ENCODE measurements around the gene ABCD4. TPM values are rescaled to one million over a fixed set of nuclear protein-coding genes. Genes with fewer than 3 reads are reported as not detected.
A peak's percentile ranks its signal among the peaks of the same experiment; 100 is the strongest.
"Not testable (repeated sequence)": the region's sequence is repeated elsewhere in the genome, so short reads cannot be mapped to it uniquely, and the experiment has no call there.

ABCD4 gene
- total RNA-seq, 1 donor from 2014 or later: 61.1 TPM

DNA sequence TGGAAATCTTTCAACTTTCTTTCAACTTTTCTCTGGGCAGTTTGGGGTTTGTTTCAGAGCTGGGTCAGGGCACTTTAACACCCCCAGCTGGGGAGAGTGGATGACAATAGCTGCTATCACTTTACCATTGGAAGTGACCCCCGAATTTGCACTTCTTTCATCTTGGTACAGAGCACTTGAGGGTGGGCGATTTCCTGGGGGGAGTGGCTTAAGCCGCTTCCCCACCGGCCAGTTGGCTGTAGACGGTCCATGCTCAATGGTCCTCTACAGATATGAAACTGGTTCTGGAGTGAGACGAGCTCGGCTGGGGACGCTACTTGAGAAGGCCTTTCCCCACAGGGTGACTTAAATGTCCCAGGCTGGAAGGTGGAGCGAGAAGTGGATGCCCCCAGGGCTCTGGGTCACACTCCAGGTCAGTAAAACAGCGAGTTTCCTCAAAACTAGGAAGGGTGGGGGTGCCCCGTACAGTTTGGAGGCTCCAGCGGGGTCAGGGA is 45.6 kb upstream of the ABCD4 start, which contains the start of gene VRTN:
TSS of gene VRTN (plus strand) at position 231 of the 494 bp plus-strand sequence. CDS start 8,313 bp downstream, outside the sequence.
- H3K36me3 ChIP-seq (ENCODE audit: control insufficient read depth, insufficient read depth, low read length): no peaks in the 10 kb centered on the region
- H3K4me3 ChIP-seq (ENCODE audit: low read depth, low read length): no peak within 1 kb of the TSS
- TF ChIP-seq, protein P1, sequence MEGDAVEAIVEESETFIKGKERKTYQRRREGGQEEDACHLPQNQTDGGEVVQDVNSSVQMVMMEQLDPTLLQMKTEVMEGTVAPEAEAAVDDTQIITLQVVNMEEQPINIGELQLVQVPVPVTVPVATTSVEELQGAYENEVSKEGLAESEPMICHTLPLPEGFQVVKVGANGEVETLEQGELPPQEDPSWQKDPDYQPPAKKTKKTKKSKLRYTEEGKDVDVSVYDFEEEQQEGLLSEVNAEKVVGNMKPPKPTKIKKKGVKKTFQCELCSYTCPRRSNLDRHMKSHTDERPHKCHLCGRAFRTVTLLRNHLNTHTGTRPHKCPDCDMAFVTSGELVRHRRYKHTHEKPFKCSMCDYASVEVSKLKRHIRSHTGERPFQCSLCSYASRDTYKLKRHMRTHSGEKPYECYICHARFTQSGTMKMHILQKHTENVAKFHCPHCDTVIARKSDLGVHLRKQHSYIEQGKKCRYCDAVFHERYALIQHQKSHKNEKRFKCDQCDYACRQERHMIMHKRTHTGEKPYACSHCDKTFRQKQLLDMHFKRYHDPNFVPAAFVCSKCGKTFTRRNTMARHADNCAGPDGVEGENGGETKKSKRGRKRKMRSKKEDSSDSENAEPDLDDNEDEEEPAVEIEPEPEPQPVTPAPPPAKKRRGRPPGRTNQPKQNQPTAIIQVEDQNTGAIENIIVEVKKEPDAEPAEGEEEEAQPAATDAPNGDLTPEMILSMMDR (IDR thresholded peaks at IDR 0.05; ENCODE audit: insufficient read depth, low read length, poor library complexity, severe bottlenecking): no peak
- peaks cover 28% of the 10 kb centered on the region for H3K27me3 ChIP-seq (ENCODE audit: control insufficient read depth, insufficient read depth, low read length)
- no peak for DNase-seq (ENCODE audit: low read depth)

DNA sequence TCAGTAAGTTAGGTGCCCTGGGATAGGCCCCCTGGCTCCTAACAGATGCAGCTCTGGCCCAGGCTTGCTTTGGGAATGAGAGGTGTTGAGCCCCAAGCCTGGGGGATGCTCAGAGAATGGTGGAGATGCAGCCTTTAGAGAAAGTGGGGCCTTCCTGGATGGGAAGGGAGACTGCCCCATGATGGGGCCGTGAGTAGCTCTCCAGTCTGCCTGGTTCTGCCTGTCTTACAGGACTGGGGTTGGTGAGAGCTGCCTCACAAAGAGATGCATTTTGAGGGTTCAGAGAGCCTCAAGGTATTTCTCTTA is 45.0 kb upstream of the ABCD4 start:
- TF ChIP-seq, protein P1 (IDR thresholded peaks at IDR 0.05; ENCODE audit: insufficient read depth, low read length, poor library complexity, severe bottlenecking): no peak
- H3K36me3 ChIP-seq (ENCODE audit: control insufficient read depth, insufficient read depth, low read length): no peaks in the 10 kb centered on the region
- no peak for DNase-seq (ENCODE audit: low read depth)
- no peak overlapping the region for H3K4me3 ChIP-seq (ENCODE audit: low read depth, low read length)
- peaks cover 28% of the 10 kb centered on the region for H3K27me3 ChIP-seq (ENCODE audit: control insufficient read depth, insufficient read depth, low read length)

DNA sequence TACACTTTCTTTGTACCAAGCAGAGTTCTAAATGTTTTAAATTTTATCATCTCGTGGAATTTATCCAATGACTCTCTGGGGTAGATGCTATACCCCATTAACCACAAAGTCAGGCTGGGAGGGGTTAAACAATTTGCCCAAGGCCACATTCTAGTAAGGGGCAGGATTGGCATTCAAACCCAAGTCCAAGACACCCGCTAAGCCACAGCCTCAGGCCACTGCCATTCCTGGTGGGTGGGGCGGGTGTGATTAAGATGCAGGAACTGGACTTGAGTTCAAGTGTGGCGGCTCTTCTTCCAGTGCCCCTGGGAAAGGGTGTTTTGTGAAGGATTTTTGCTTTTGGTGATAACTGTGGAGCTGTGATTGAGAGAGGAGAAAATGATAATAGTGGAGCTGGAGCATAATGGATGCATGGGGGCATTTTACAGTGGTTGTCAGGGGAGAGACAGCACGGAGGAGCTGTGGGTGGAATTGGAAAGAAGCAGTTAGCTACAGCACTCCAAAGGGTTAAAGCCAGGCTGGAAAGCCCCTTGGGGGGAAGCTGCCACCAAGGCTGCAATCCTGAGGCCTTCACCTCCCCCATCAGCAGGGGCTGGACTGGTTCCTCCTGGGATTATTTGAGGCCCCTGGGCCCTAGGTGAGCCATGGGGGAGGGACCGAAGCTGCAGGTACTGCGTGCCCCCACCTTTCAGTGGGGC is 44.5 kb upstream of the ABCD4 start:
- no peak overlapping the region for H3K4me3 ChIP-seq (ENCODE audit: low read depth, low read length)
- no peaks in the 10 kb centered on the region for H3K36me3 ChIP-seq (ENCODE audit: control insufficient read depth, insufficient read depth, low read length)
- TF ChIP-seq, protein P1 (IDR thresholded peaks at IDR 0.05; ENCODE audit: insufficient read depth, low read length, poor library complexity, severe bottlenecking): no peak
- DNase-seq (ENCODE audit: low read depth): no peak
- H3K27me3 ChIP-seq (ENCODE audit: control insufficient read depth, insufficient read depth, low read length): peaks cover 28% of the 10 kb centered on the region

DNA sequence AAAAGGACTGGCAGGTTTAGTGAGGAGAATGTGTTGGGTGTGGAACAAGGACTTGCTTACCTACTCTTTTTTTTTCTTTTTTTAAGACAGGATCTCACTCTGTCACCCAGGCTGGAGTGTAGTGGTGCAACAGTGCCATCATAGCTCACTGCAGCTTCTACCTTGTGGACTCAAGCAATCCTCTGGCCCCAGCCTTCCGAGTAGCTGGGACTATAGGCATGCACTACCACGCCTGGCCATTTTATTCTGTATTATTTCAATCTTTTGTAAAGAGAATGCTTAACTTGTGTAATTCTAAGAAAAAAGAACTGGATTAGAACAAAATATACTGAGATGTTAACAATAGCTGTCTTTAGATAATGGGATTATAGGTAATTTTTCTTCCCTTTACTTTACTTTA is 43.6 kb upstream of the ABCD4 start:
- no peaks in the 10 kb centered on the region for H3K36me3 ChIP-seq (ENCODE audit: control insufficient read depth, insufficient read depth, low read length)
- H3K4me3 ChIP-seq (ENCODE audit: low read depth, low read length): no peak overlapping the region
- TF ChIP-seq, protein P1 (IDR thresholded peaks at IDR 0.05; ENCODE audit: insufficient read depth, low read length, poor library complexity, severe bottlenecking): no peak
- DNase-seq (ENCODE audit: low read depth): no peak
- peaks cover 25% of the 10 kb centered on the region for H3K27me3 ChIP-seq (ENCODE audit: control insufficient read depth, insufficient read depth, low read length)

DNA sequence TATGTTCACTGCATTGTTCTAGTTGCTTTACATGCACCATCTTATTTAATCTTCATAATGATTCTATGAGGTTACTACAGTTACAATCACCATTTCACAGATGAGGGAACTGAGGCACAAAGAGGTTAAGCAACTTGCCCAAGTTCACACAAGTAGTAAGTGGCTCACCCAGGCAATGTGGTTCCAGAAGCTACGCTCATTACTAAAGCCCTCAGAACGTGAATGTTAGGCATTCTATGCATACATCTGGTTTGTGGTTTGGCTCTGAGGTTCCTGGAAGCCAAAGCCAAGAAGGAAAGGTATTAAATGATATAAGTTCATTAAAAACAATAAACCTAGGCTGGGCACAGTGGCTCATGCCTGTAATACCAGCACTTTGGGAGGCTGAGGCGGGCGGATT is 31.2 kb upstream of the ABCD4 start:
- DNase-seq (ENCODE audit: low read depth): peak; percentile 25
- peaks cover 2% of the 10 kb centered on the region for H3K27me3 ChIP-seq (ENCODE audit: control insufficient read depth, insufficient read depth, low read length)
- TF ChIP-seq, protein P1 (IDR thresholded peaks at IDR 0.05; ENCODE audit: insufficient read depth, low read length, poor library complexity, severe bottlenecking): no peak

DNA sequence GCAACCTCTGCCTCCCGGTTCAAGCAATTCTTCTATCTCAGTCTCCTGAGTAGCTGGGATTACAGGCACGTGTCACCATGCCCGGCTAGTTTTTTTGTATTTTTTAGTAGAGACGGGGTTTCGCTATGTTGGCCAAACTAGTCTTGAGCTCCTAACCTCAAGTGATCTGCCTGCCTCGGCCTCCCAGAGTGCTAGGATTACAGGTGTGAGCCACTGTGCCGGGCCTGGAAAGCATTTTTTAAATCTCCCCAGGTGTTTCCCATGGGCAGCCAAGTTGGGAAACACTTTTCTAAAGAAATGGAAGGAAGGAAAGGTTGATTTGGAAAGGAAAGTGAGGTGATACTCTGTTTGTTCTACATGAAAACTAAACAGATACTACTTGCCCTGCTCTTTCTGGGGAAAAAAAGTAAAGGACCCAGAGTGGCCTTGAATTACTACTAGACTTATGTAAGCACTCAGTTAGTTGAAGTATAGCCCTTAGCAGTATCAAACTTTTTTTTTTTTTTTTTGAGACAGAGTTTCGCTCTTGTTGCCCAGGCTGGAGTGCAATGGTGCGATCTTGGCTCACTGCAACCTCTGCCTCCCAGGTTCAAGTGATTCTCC is 27.3 kb upstream of the ABCD4 start:
- H3K36me3 ChIP-seq (ENCODE audit: control insufficient read depth, insufficient read depth, low read length); DNase-seq (ENCODE audit: low read depth); H3K4me3 ChIP-seq (ENCODE audit: low read depth, low read length); H3K27me3 ChIP-seq (ENCODE audit: control insufficient read depth, insufficient read depth, low read length): not testable (repeated sequence)

More for the DNA sequence above, 31.2 kb upstream of the ABCD4 start:
- Histone ChIP-seq H3K4me3 (ENCODE audit: low read depth, low read length) (no peak overlapping the region), H3K36me3 (ENCODE audit: control insufficient read depth, insufficient read depth, low read length) (no peaks in the 10 kb centered on the region)

Data from kidney epithelial cell (primary cell).